Heart left ventricle (tissue), 16 donors: ENCODE results near the gene RNF38. TPM values are rescaled to one million over a fixed set of nuclear protein-coding genes. Genes with fewer than 3 reads are reported as not detected.
"Not testable (repeated sequence)": the region's sequence is repeated elsewhere in the genome, so short reads cannot be mapped to it uniquely, and the experiment has no call there.

Experiments used
- ATAC-seq, 4 donors: fragments of 200-7000 bp; cut with Tn5 transposase; one replicate each; pipeline ENCODE4 v1.9.1; 2020 to 2022; ENCODE audit warnings: moderate library complexity in 4 of 4, mild to moderate bottlenecking in 3 of 4, moderate number of reproducible peaks in 1 of 4
- DNase-seq, 5 donors: peaks; one replicate each; pipeline ENCODE4 v3.0.0-alpha.2; 2020
- H3K27ac ChIP-seq, 12 donors: fragments of 200-600 bp; sonication (generic) in 4 of 12; one replicate each; pipeline versions ENCODE4 v1.5.0 to v1.8.0; 2016 to 2022; ENCODE audit warnings: mild to moderate bottlenecking in 2 of 12
- H3K27me3 ChIP-seq, 9 donors: fragments of 200-600 bp; sonication (generic) in 2 of 9; one replicate each; pipeline versions ENCODE4 v1.5.1 to v1.8.0; 2016 to 2022; ENCODE audit warnings: mild to moderate bottlenecking in 3 of 9
- H3K36me3 ChIP-seq, 9 donors: fragments of 200-600 bp; sonication (generic) in 2 of 9; one replicate each; pipeline versions ENCODE4 v1.5.0 to v1.8.0; 2018 to 2022; ENCODE audit warnings: mild to moderate bottlenecking in 2 of 9
- H3K4me1 ChIP-seq, 12 donors: fragments of 200-600 bp; sonication (generic) in 4 of 12; one replicate each; pipeline versions ENCODE4 v1.5.0 to v1.8.0; 2016 to 2022; ENCODE audit warnings: mild to moderate bottlenecking in 3 of 12
- H3K4me3 ChIP-seq, 12 donors: fragments of 200-600 bp; sonication (generic) in 4 of 12; one replicate each; pipeline versions ENCODE4 v1.5.0 to v1.8.0; 2017 to 2022; ENCODE audit warnings: mild to moderate bottlenecking in 9 of 12, moderate library complexity in 4 of 12
- H3K9me3 ChIP-seq, 12 donors: fragments of 200-600 bp; sonication (generic) in 4 of 12; one replicate each; pipeline versions ENCODE4 v1.5.0 to v1.8.0; 2016 to 2022; ENCODE audit warnings: mild to moderate bottlenecking in 1 of 12
- CTCF ChIP-seq, 12 donors: fragments of 200-600 bp; sonication (generic) in 4 of 12; IDR thresholded peaks; one replicate each; pipeline versions ENCODE4 v1.5.0 to v1.8.0; 2018 to 2022; ENCODE audit warnings: antibody characterized with exemption in 12 of 12, mild to moderate bottlenecking in 5 of 12
- POLR2A ChIP-seq, 2 donors: fragments of 450-650 bp; IDR thresholded peaks; one replicate each; pipeline ENCODE4 v1.6.1; 2017; ENCODE audit warnings: antibody characterized with exemption in 2 of 2, mild to moderate bottlenecking in 2 of 2, moderate library complexity in 2 of 2
- WGBS, 4 donors: extraction: QIAGEN DNeasy Blood & Tissue Kit in 2 of 4; methylation state at CpG; one replicate each; pipeline versions ENCODE4 v1.1.5 to v1.1.7; 2013 to 2018; 5-methylcytosine and 5-hydroxymethylcytosine counted together
- intact Hi-C, 10 donors: fragments of 100-400 bp; cut with DNase I; formaldehyde crosslinking; loops; one replicate each; pipeline versions ENCODE4 v1.11.1 to v1.14.2; 2022
- polyA plus RNA-seq, 2 donors: library from polyadenylated mRNA; stranded (reverse); fragments of 200-250 nt; gene quantifications; one replicate each; pipeline ENCODE4 v1.2.3, GENCODE V29; 2013
- total RNA-seq, 9 donors: library from RNA; depleted of rRNA in 2 of 9; stranded (reverse); fragments of >200 nt in 2 of 9; fragmentation: NEBNext Ultra II Directional in 3 of 9; extraction: Animal tissue kit (Norgen Biotek cat#: 25700) in 3 of 9; gene quantifications; one replicate each; pipeline versions ENCODE4 v1.1.0 to v1.2.4, GENCODE V29; 2016 to 2023
- donor health status: ischemic (EF 13 %, LVEDD 7.1; RV severe dilation, severe dysfunction).
- donor health status: healthy with polysubstance abuse.
- donor health status: DM: no; HTN: yes; CAD: no.
- donor health status: DM: no; HTN: no; CAD: no.
- donor health status: ischemic (EF 25% LVEDD 6.9; RV normal size, moderate dysfunction).
- donor health status: ischemic (EF 25% LVEDD 5.7; RV mildly dilated, moderate dysfunction).
- donor health status: healthy.
- donor health status: DM: yes; HTN: yes; CAD: no.
- donor health status: ischemic (EF 35%, LVEDD 5.7; RV mildly dilated, moderate dysfunction).
- donor health status: nonischemic (EF 11% LVEDD 7.7; RV severe dilation, severe dysfunction).
- donor health status: DM: yes; HTN: yes; CAD: no.
- donor health status: PGD.
- donor health status: ischemic (EF 29% LVEDD 5.4; RV normal size, mild dysfunction).
- donor health status: nonischemic (EF 23%, LVEDD 6.1; RV moderate dilation, normal function).

RNF38 gene
- total and polyA plus RNA-seq, 11 donors, result 6.0 to 49.0 (median 30.2) TPM

GRCh38 chr9:36389590-36389989 lies 10.5 kb downstream of the RNF38 start:
- 86 to 91% (median 87%) methylated on average over 2 of the region's 2 CpGs for WGBS, 4 donors
- TF ChIP-seq POLR2A (IDR thresholded peaks at IDR 0.05), result no peak
- ATAC-seq (no peak), DNase-seq (no peak)
- Histone ChIP-seq H3K4me3 (no peak overlapping the region), H3K27ac (no peak overlapping the region), H3K36me3 (peaks cover 0 to 17% (median 0%) of the 10 kb centered on the region in 9 donors), H3K9me3 (no peaks in the 10 kb centered on the region), H3K4me1 (peaks cover 0 to 43% (median 24%) of the 10 kb centered on the region in 12 donors), H3K27me3 (no peaks in the 10 kb centered on the region)
- intact Hi-C loops, result no loop called here

GRCh38 chr9:36386396-36386965 lies 13.6 kb downstream of the RNF38 start:
- H3K9me3 ChIP-seq, H3K27ac ChIP-seq, H3K27me3 ChIP-seq, intact Hi-C loops, ATAC-seq, DNase-seq, H3K4me3 ChIP-seq: not testable (repeated sequence)
- peaks cover 0 to 61% (median 26%) of the 10 kb centered on the region in 12 donors for H3K4me1 ChIP-seq
- peaks cover 0 to 16% (median 0%) of the 10 kb centered on the region in 9 donors for H3K36me3 ChIP-seq
- 74 to 85% (median 79%) methylated on average over 7 of the region's 7 CpGs for WGBS, 4 donors

GRCh38 chr9:36382484-36382883 lies 17.6 kb downstream of the RNF38 start:
- Histone ChIP-seq H3K4me1 (peaks cover 0 to 72% (median 24%) of the 10 kb centered on the region in 12 donors), H3K4me3 (no peak overlapping the region), H3K9me3 (no peaks in the 10 kb centered on the region), H3K36me3 (peaks cover 0 to 4% (median 0%) of the 10 kb centered on the region in 9 donors), H3K27ac (no peak overlapping the region), H3K27me3 (no peaks in the 10 kb centered on the region)
- no peak for ATAC-seq
- intact Hi-C loops, result no loop called here
- TF ChIP-seq POLR2A (IDR thresholded peaks at IDR 0.05), result no peak
- DNase-seq, result no peak

- intact Hi-C loops, result no loop called here
- no peak for ATAC-seq
- peaks cover 0 to 83% (median 64%) of the 10 kb centered on the region in 9 donors for H3K36me3 ChIP-seq
Observed at GRCh38 chr9:36364577-36364976, 35.5 kb downstream of the RNF38 start.

GRCh38 chr9:36363448-36363847 lies 36.6 kb downstream of the RNF38 start:
- no peaks in the 10 kb centered on the region for H3K9me3 ChIP-seq
- H3K27ac ChIP-seq, result no peak overlapping the region
- no peaks in the 10 kb centered on the region for H3K4me1 ChIP-seq
- no peaks in the 10 kb centered on the region for H3K27me3 ChIP-seq
- no peak for TF ChIP-seq CTCF (IDR thresholded peaks at IDR 0.05)
- no peak for TF ChIP-seq POLR2A (IDR thresholded peaks at IDR 0.05)
- ATAC-seq (no peak), DNase-seq (no peak)
- 96% methylated on average over 3 of the region's 3 CpGs; no CpG with 5 or more reads in 3 of the 4 donors for WGBS, 4 donors
- peaks cover 0 to 72% (median 52%) of the 10 kb centered on the region in 9 donors for H3K36me3 ChIP-seq
- H3K4me3 ChIP-seq, result no peak overlapping the region
- intact Hi-C loops, result no loop called here

More at GRCh38 chr9:36364577-36364976, 35.5 kb downstream of the RNF38 start:
- DNase-seq, result no peak
- 88 to 100% (median 97%) methylated on average over 1 of the region's 1 CpG for WGBS, 4 donors
- Histone ChIP-seq H3K27me3 (no peaks in the 10 kb centered on the region), H3K9me3 (no peaks in the 10 kb centered on the region), H3K4me3 (no peak overlapping the region), H3K27ac (no peak overlapping the region), H3K4me1 (no peaks in the 10 kb centered on the region)
- TF ChIP-seq POLR2A (IDR thresholded peaks at IDR 0.05) (no peak), CTCF (IDR thresholded peaks at IDR 0.05) (no peak)

- DNase-seq (no peak), ATAC-seq (no peak)
- WGBS, 4 donors, result 72 to 76% (median 76%) methylated on average over 5 of the region's 5 CpGs
- intact Hi-C loops, result no loop called here
- no peak overlapping the region for H3K4me3 ChIP-seq
- TF ChIP-seq POLR2A (IDR thresholded peaks at IDR 0.05) (no peak), CTCF (IDR thresholded peaks at IDR 0.05) (no peak)
- H3K36me3 ChIP-seq, result peaks cover 0 to 72% (median 55%) of the 10 kb centered on the region in 9 donors
- H3K9me3 ChIP-seq, result no peaks in the 10 kb centered on the region
- no peak overlapping the region for H3K27ac ChIP-seq
- no peaks in the 10 kb centered on the region for H3K27me3 ChIP-seq
- H3K4me1 ChIP-seq, result peaks cover 0 to 13% (median 5%) of the 10 kb centered on the region in 12 donors
Observed at GRCh38 chr9:36358486-36358885, 41.6 kb downstream of the RNF38 start.
